GM12878 (cell line): ENCODE measurements around the gene KDM2A.

Experiments
- EZH2 ChIP-seq: IDR thresholded peaks from 2 replicates; pipeline ENCODE4 v1.6.1; 2012; ENCODE audit warnings: low read depth, mild to moderate bottlenecking, control low read depth, inconsistent platforms, low read length, borderline replicate concordance; ENCODE audit not compliant: control insufficient read depth
- NBN ChIP-seq: fragments of 450-650 bp; IDR thresholded peaks from 2 replicates; pipeline ENCODE4 v1.6.1; 2016
- NFYB ChIP-seq: IDR thresholded peaks from 2 replicates; pipeline ENCODE4 v1.6.1; 2011; ENCODE audit warnings: low read depth, mild to moderate bottlenecking, low read length, improper control_type of control experiment, moderate library complexity; ENCODE audit not compliant: insufficient read depth
- POLR2A ChIP-seq: IDR thresholded peaks from 2 replicates; pipeline ENCODE4 v1.6.1; 2011; ENCODE audit warnings: low read depth, mild to moderate bottlenecking, low read length
- POLR2AphosphoS5 ChIP-seq: IDR thresholded peaks from 2 replicates; pipeline ENCODE4 v1.6.1; 2011; ENCODE audit warnings: mild to moderate bottlenecking, low read length, inconsistent platforms
- ZNF384 ChIP-seq: IDR thresholded peaks from 2 replicates; pipeline ENCODE4 v1.6.1; 2012; ENCODE audit warnings: low read depth, mild to moderate bottlenecking, low read length, improper control_type of control experiment, borderline replicate concordance
- ZZZ3 ChIP-seq: IDR thresholded peaks from 2 replicates; pipeline ENCODE4 v1.6.1; 2011; ENCODE audit warnings: low read depth; ENCODE audit not compliant: control insufficient read depth, insufficient read length
- TF ChIP-seq, protein P1 (sequence below): IDR thresholded peaks from 2 replicates; pipeline ENCODE4 v1.6.1; 2012; ENCODE audit warnings: low read depth, low read length, improper control_type of control experiment
- TF ChIP-seq, protein P2 (sequence below): IDR thresholded peaks from 2 replicates; pipeline ENCODE4 v1.6.1; 2011; ENCODE audit warnings: borderline replicate concordance, low read depth, mild to moderate bottlenecking, moderate library complexity, low read length; ENCODE audit not compliant: insufficient read depth, poor library complexity, severe bottlenecking
- TF ChIP-seq, protein P3 (sequence below), 3 experiments: IDR thresholded peaks in 2 of 3; conservative IDR thresholded peaks in 1 of 3; 2 replicates each; pipeline ENCODE4 v1.5.1; 2011; ENCODE audit warnings: low read depth in 3 of 3, low read length in 3 of 3, mild to moderate bottlenecking in 3 of 3, control low read depth in 2 of 3, moderate library complexity in 2 of 3, inconsistent platforms in 1 of 3, mixed read lengths in 1 of 3; ENCODE audit not compliant: control insufficient read depth in 2 of 3, insufficient read depth in 1 of 3; ENCODE audit errors: extremely low read depth in 1 of 3

DNA sequence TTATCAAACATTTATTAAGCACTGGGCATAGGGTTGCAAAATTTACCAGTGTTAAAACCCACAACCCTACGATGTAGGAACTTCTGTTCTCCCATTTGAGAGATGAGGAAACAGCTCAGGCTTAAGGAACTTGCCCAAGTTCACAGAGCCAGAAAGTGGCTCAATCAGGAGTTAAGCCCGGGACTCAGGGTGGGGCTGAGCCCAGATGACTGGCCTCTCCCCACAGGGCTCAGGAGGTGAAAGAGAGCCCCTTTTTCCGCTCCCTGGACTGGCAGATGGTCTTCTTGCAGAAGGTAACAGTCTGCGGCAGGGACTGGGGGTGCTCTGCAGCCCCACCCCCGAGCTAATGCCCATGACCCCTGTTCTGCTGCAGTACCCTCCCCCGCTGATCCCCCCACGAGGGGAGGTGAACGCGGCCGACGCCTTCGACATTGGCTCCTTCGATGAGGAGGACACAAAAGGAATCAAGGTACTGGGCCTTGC lies 164.5 kb downstream of the KDM2A start:
- no peak for TF ChIP-seq NBN
- TF ChIP-seq EZH2, result no peak
- TF ChIP-seq NFYB, result no peak
- TF ChIP-seq, protein P1, sequence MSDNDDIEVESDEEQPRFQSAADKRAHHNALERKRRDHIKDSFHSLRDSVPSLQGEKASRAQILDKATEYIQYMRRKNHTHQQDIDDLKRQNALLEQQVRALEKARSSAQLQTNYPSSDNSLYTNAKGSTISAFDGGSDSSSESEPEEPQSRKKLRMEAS, result no peak
- TF ChIP-seq, protein P2, sequence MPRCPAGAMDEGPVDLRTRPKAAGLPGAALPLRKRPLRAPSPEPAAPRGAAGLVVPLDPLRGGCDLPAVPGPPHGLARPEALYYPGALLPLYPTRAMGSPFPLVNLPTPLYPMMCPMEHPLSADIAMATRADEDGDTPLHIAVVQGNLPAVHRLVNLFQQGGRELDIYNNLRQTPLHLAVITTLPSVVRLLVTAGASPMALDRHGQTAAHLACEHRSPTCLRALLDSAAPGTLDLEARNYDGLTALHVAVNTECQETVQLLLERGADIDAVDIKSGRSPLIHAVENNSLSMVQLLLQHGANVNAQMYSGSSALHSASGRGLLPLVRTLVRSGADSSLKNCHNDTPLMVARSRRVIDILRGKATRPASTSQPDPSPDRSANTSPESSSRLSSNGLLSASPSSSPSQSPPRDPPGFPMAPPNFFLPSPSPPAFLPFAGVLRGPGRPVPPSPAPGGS, result no peak
- no peak for TF ChIP-seq POLR2AphosphoS5
- no peak for TF ChIP-seq ZNF384
- no peak for TF ChIP-seq ZZZ3
- TF ChIP-seq POLR2A, result no peak
- TF ChIP-seq, protein P3, sequence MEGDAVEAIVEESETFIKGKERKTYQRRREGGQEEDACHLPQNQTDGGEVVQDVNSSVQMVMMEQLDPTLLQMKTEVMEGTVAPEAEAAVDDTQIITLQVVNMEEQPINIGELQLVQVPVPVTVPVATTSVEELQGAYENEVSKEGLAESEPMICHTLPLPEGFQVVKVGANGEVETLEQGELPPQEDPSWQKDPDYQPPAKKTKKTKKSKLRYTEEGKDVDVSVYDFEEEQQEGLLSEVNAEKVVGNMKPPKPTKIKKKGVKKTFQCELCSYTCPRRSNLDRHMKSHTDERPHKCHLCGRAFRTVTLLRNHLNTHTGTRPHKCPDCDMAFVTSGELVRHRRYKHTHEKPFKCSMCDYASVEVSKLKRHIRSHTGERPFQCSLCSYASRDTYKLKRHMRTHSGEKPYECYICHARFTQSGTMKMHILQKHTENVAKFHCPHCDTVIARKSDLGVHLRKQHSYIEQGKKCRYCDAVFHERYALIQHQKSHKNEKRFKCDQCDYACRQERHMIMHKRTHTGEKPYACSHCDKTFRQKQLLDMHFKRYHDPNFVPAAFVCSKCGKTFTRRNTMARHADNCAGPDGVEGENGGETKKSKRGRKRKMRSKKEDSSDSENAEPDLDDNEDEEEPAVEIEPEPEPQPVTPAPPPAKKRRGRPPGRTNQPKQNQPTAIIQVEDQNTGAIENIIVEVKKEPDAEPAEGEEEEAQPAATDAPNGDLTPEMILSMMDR (IDR thresholded peaks at IDR 0.05 in 2 of 3, conservative IDR thresholded peaks at IDR 0.05 in 1 of 3; ENCODE audit: control insufficient read depth in 2 of 3, extremely low read depth in 1 of 3, insufficient read depth in 1 of 3, low read depth in 3 of 3, low read length in 3 of 3), result no peak
